ENCODE measurements around the gene TNXB. TPM values are rescaled to one million over a fixed set of nuclear protein-coding genes. Genes with fewer than 3 reads are reported as not detected.

The TNXB gene
- total RNA-seq, 1 experiment from 2014 or later, result 11.5 TPM

DNA sequence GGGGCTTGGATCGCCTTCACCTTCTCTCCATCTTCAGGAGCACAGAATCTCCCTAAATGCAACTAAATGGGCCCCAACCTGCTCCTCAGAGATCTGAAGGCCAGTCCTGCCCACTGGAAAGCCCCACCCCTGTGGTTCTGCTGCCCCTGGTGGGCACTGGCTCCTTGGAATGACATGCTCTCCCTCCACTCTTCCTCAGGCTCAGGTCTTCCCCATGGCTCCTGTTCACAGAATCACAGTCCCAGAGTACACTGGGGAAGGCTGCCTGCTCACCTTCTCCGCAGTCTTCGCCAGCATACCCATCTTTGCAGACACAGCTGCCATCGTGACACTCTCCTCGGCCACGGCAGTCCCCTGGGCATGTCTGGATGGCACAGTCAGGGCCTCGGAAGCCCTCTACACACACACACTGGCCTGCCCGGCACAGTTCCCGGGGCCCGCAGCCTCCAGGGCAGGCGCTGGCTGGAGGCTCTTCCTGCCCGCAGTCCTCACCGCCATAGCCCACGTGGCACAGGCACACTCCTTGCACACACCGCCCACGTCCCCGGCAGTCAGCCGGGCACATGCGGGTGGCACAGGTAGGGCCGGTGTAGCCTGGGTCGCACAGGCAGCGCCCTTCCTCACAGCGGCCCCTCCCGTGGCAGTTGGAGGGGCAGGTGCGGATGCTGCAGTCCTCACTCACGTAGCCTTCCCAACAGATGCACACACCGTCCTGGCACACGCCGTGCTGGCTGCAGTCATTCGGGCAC lies 13.6 kb downstream of the TNXB start:
- no peaks in the 10 kb centered on the region for H3K4me1 ChIP-seq (ENCODE audit: insufficient read depth, low read length, poor library complexity, severe bottlenecking)
- intact Hi-C loops (cut with micrococcal nuclease; ENCODE audit: unreplicated experiment), result no loop called here
- peak overlapping the region; percentile 12 for H3K4me3 ChIP-seq (ENCODE audit: low read depth, low read length, poor library complexity, severe bottlenecking)
- peaks cover 36% of the 10 kb centered on the region for H3K27me3 ChIP-seq (replicated peaks; ENCODE audit: insufficient read depth, low read depth, low read length, poor library complexity)
- TF ChIP-seq EZH2 (IDR thresholded peaks at IDR 0.05; ENCODE audit: borderline replicate concordance, low read depth, low read length, poor library complexity, severe bottlenecking), result no peak
- TF ChIP-seq, protein P1, sequence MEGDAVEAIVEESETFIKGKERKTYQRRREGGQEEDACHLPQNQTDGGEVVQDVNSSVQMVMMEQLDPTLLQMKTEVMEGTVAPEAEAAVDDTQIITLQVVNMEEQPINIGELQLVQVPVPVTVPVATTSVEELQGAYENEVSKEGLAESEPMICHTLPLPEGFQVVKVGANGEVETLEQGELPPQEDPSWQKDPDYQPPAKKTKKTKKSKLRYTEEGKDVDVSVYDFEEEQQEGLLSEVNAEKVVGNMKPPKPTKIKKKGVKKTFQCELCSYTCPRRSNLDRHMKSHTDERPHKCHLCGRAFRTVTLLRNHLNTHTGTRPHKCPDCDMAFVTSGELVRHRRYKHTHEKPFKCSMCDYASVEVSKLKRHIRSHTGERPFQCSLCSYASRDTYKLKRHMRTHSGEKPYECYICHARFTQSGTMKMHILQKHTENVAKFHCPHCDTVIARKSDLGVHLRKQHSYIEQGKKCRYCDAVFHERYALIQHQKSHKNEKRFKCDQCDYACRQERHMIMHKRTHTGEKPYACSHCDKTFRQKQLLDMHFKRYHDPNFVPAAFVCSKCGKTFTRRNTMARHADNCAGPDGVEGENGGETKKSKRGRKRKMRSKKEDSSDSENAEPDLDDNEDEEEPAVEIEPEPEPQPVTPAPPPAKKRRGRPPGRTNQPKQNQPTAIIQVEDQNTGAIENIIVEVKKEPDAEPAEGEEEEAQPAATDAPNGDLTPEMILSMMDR (conservative IDR thresholded peaks at IDR 0.05; ENCODE audit: low read depth, low read length), result no peak
- no peaks in the 10 kb centered on the region for H3K9me3 ChIP-seq (ENCODE audit: low read depth, low read length, poor library complexity, severe bottlenecking)
- no peak overlapping the region for H3K27ac ChIP-seq (ENCODE audit: low read depth, low read length, poor library complexity, severe bottlenecking)
- ChIA-PET CTCF (no interaction called here), POLR2A (ENCODE audit: low non-redundant PET) (no interaction called here)
- H3K36me3 ChIP-seq (ENCODE audit: insufficient read depth, low read length, poor library complexity, severe bottlenecking), result no peaks in the 10 kb centered on the region
- no TSS peak for BruUV-seq (replicated peaks)
- no peak for DNase-seq (ENCODE audit: low spot score)

DNA sequence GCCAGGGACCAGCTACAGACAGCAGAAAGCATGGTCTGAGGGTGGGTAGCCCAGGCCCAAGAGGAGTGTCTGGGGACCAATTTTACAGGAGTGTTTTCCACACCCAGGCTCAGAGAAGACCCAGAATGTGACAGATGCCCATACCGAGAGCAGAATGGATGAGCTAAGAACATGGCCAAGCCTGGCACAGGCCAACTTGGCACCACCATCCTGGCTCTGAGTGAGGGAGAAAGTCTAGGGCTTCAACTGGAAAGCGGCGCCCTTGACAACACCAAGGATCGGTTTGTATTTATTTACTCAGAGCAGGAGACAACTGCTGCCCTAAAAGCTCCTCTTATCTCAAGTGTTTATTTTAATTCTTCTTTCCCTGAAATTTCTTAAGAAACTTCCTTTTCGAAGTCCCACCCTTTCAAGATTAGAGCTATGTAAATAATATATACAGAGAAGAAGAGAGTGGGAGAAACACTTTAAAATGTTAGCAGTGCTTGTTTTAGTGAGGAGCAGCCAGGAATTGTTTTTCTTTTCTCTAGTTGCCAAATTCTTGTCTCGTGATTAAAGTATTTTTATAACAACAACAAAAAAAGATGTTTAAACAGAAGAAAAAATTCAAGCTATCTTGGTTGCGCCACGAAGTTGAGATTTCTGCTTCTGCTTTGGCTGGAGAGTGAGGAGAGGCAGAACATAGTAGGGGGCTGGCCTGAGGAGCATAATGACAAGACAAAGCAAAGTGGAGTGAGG lies 16.2 kb downstream of the TNXB start:
- H3K4me3 ChIP-seq (ENCODE audit: low read depth, low read length, poor library complexity, severe bottlenecking), result no peak overlapping the region
- no peaks in the 10 kb centered on the region for H3K36me3 ChIP-seq (ENCODE audit: insufficient read depth, low read length, poor library complexity, severe bottlenecking)
- peaks cover 36% of the 10 kb centered on the region for H3K27me3 ChIP-seq (replicated peaks; ENCODE audit: insufficient read depth, low read depth, low read length, poor library complexity)
- CTCF ChIA-PET, result no interaction called here
- no TSS peak for BruUV-seq (replicated peaks)
- TF ChIP-seq, protein P1 (conservative IDR thresholded peaks at IDR 0.05; ENCODE audit: low read depth, low read length), result no peak
- TF ChIP-seq EZH2 (IDR thresholded peaks at IDR 0.05; ENCODE audit: borderline replicate concordance, low read depth, low read length, poor library complexity, severe bottlenecking), result no peak
- H3K9me3 ChIP-seq (ENCODE audit: low read depth, low read length, poor library complexity, severe bottlenecking), result no peaks in the 10 kb centered on the region
- intact Hi-C loops (cut with micrococcal nuclease; ENCODE audit: unreplicated experiment), result no loop called here
- H3K27ac ChIP-seq (ENCODE audit: low read depth, low read length, poor library complexity, severe bottlenecking), result no peak overlapping the region
- no peak for DNase-seq (ENCODE audit: low spot score)
- POLR2A ChIA-PET (ENCODE audit: low non-redundant PET), result no interaction called here
- no peaks in the 10 kb centered on the region for H3K4me1 ChIP-seq (ENCODE audit: insufficient read depth, low read length, poor library complexity, severe bottlenecking)

DNA sequence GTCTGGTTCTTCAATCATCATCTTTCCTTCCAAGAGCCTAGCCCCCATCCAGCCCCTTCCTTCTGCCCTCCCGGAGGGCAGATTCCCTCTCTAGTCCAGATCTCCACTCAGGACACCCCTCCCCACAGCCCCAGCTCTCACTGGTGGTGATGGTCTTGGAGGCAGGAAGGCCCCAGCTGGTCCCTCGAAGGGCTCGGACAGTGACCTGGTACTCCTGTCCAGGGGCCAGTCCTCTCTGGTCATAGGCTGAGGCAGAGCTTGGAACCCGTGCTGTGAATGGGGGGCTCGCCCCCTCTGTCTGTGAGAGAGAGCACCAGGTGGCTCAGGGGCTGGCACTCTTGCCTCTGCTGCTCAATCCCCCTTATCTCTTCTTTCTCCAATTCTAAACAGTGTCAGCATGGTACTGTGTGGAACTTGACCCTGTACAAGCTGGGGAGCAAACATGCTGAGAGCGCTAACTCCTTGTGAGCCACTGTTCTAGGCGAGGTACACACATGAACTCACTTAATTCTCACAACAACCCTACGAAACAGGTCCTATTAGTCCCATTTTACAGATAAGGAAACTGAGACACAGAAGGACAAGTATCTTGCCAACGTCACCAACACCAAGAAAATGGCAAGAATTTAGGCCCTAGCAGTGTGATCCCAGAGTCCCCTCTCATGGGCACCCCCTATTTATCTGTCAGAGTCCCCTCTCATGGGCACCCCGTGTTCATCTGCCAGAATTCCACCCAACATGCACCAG lies 19.9 kb downstream of the TNXB start:
- intact Hi-C loops (cut with micrococcal nuclease; ENCODE audit: unreplicated experiment), result no loop called here
- Histone ChIP-seq H3K4me1 (ENCODE audit: insufficient read depth, low read length, poor library complexity, severe bottlenecking) (no peaks in the 10 kb centered on the region), H3K36me3 (ENCODE audit: insufficient read depth, low read length, poor library complexity, severe bottlenecking) (no peaks in the 10 kb centered on the region), H3K9me3 (ENCODE audit: low read depth, low read length, poor library complexity, severe bottlenecking) (no peaks in the 10 kb centered on the region), H3K4me3 (ENCODE audit: low read depth, low read length, poor library complexity, severe bottlenecking) (no peak overlapping the region), H3K27ac (ENCODE audit: low read depth, low read length, poor library complexity, severe bottlenecking) (no peak overlapping the region), H3K27me3 (replicated peaks; ENCODE audit: insufficient read depth, low read depth, low read length, poor library complexity) (peaks cover 7% of the 10 kb centered on the region)
- no peak for DNase-seq (ENCODE audit: low spot score)
- no TSS peak for BruUV-seq (replicated peaks)
- TF ChIP-seq, protein P1 (conservative IDR thresholded peaks at IDR 0.05; ENCODE audit: low read depth, low read length), result no peak
- no peak for TF ChIP-seq EZH2 (IDR thresholded peaks at IDR 0.05; ENCODE audit: borderline replicate concordance, low read depth, low read length, poor library complexity, severe bottlenecking)
- ChIA-PET CTCF (no interaction called here), POLR2A (ENCODE audit: low non-redundant PET) (no interaction called here)
